Smooth muscle cell (in vitro differentiated cells): ENCODE results near the gene KCNQ2. TPM values are rescaled to one million over a fixed set of nuclear protein-coding genes. Genes with fewer than 3 reads are reported as not detected.

ENCODE experiments used
- DNase-seq: peaks from one replicate; lab custom pipeline; 2025; ENCODE audit not compliant: unreplicated experiment; lab: John Stamatoyannopoulos, UW
- H2AFZ ChIP-seq: fragments of 200-600 bp; sonication (generic); 2 replicates; pipeline ENCODE4 v1.6.0; 2016; ENCODE audit warnings: antibody characterized with exemption, low read depth, mild to moderate bottlenecking
- H3F3A ChIP-seq: fragments of 200-600 bp; sonication (generic); 2 replicates; pipeline ENCODE4 v1.6.0; 2017; ENCODE audit warnings: antibody characterized with exemption, low read depth
- H3K27ac ChIP-seq: fragments of 200-600 bp; sonication (generic); 2 replicates; pipeline ENCODE4 v1.5.1; 2016; ENCODE audit warnings: low read depth, mild to moderate bottlenecking
- H3K27me3 ChIP-seq: fragments of 200-600 bp; sonication (generic); 2 replicates; pipeline ENCODE4 v1.6.1; 2016; ENCODE audit warnings: low read depth, mild to moderate bottlenecking
- H3K36me3 ChIP-seq: fragments of 200-600 bp; sonication (generic); 2 replicates; pipeline ENCODE4 v1.5.1; 2016; ENCODE audit warnings: low read depth
- H3K4me1 ChIP-seq: fragments of 200-600 bp; sonication (generic); 2 replicates; pipeline ENCODE4 v1.5.1; 2016; ENCODE audit warnings: low read depth
- H3K4me2 ChIP-seq: fragments of 200-600 bp; sonication (generic); 2 replicates; pipeline ENCODE4 v1.6.0; 2016; ENCODE audit warnings: mild to moderate bottlenecking
- H3K4me3 ChIP-seq: fragments of 200-600 bp; sonication (generic); 2 replicates; pipeline ENCODE4 v1.5.1; 2016; ENCODE audit warnings: mild to moderate bottlenecking
- H3K79me2 ChIP-seq: fragments of 200-600 bp; sonication (generic); 2 replicates; pipeline ENCODE4 v1.6.0; 2016; ENCODE audit warnings: low read depth, mild to moderate bottlenecking
- H3K9ac ChIP-seq: fragments of 200-600 bp; sonication (generic); 2 replicates; pipeline ENCODE4 v1.6.0; 2016; ENCODE audit warnings: low read depth
- H3K9me3 ChIP-seq: fragments of 200-600 bp; sonication (generic); replicated peaks from 2 replicates; pipeline ENCODE4 v1.5.1; 2016; ENCODE audit warnings: low read depth
- H4K20me1 ChIP-seq: fragments of 200-600 bp; sonication (generic); 2 replicates; pipeline ENCODE4 v1.6.0; 2016; ENCODE audit warnings: low read depth
- WGBS: methylation state at CpG from one replicate; pipeline ENCODE4 v1.1.7; 2016; ENCODE audit warnings: low lambda C conversion rate; 5-methylcytosine and 5-hydroxymethylcytosine counted together
- polyA plus RNA-seq: library from polyadenylated mRNA; unstranded; fragments of >200 nt; fragmentation: Nextera tagmentation; extraction: Ambion mirVana; gene quantifications from 2 replicates; pipeline ENCODE4 v1.2.1, GENCODE V29; 2016
- total RNA-seq: library from RNA; depleted of rRNA; stranded (reverse); fragments of >200 nt; gene quantifications from 2 replicates; pipeline ENCODE4 v1.2.3, GENCODE V29; 2014
- TF ChIP-seq, protein P1 (sequence below): fragments of 200-600 bp; sonication (generic); IDR thresholded peaks from 2 replicates; pipeline ENCODE4 v1.5.1; 2017; ENCODE audit warnings: borderline replicate concordance, mild to moderate bottlenecking, antibody characterized with exemption; ENCODE audit not compliant: insufficient read depth, poor library complexity, severe bottlenecking

Gene KCNQ2
- total and polyA plus RNA-seq, 2 experiments from 2014 or later: 5.1 to 5.7 TPM

DNA sequence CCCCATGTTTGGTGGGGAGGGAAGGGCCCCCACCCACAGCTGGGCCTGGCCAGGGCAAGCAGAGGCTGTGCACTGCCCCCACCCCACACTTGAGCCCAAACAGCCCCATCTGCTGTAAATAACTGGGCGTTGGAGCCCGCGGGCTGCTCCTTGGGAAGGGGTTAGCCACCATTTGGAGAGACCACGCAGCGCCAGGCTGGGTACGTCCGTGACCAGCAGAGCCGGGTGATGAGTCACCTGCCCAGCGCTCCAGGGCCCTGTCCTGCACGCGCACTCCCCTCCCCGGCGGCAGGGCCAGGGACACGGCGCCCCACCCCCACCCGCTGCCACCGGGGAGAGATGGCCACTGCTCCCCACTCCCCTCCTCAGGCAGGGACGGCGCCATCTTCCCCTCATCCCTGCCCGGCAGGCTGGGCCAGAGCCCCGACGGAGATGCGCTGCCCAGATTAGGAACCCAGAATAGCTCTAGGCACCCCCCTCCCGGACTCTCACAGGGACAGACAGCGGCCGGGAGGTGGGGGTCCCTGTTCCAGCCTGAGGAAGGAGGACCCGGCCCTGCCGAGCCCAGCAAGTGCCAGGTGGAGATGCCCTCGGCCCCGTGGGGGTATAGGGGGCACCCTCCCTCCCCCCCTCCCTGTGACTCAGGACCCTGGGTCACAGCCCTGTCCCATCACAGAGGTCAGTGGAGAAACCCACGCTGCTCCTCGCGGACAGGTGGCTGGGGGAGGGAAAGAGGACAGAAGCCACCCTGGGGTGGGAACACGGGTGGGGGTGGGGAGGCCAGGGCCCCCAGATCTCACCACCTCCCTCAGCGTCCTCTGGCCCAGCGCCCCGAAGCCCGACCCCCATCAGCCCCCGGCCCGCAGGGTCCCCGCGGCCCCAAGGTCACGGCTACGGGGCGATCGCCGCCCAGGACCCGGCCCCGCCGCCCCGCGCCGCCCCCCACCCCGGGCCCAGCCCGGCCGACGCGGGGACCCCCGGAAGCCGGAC is 25.8 kb upstream of the KCNQ2 start:
- DNase-seq: peak; percentile 37
- no peak overlapping the region for H3K27ac ChIP-seq
- peaks cover 3% of the 10 kb centered on the region for H3K4me1 ChIP-seq
- peak overlapping the region; percentile 85 for H3K4me2 ChIP-seq
- H4K20me1 ChIP-seq: no peaks in the 10 kb centered on the region
- TF ChIP-seq, protein P1, sequence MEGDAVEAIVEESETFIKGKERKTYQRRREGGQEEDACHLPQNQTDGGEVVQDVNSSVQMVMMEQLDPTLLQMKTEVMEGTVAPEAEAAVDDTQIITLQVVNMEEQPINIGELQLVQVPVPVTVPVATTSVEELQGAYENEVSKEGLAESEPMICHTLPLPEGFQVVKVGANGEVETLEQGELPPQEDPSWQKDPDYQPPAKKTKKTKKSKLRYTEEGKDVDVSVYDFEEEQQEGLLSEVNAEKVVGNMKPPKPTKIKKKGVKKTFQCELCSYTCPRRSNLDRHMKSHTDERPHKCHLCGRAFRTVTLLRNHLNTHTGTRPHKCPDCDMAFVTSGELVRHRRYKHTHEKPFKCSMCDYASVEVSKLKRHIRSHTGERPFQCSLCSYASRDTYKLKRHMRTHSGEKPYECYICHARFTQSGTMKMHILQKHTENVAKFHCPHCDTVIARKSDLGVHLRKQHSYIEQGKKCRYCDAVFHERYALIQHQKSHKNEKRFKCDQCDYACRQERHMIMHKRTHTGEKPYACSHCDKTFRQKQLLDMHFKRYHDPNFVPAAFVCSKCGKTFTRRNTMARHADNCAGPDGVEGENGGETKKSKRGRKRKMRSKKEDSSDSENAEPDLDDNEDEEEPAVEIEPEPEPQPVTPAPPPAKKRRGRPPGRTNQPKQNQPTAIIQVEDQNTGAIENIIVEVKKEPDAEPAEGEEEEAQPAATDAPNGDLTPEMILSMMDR: no peak
- no peaks in the 10 kb centered on the region for H3F3A ChIP-seq
- no peak overlapping the region for H3K9ac ChIP-seq
- H2AFZ ChIP-seq: no peak overlapping the region
- H3K36me3 ChIP-seq: no peaks in the 10 kb centered on the region
- peaks cover 25% of the 10 kb centered on the region for H3K27me3 ChIP-seq
- no peaks in the 10 kb centered on the region for H3K9me3 ChIP-seq
- 8% methylated on average over 15 of the region's 60 CpGs for WGBS
- peak overlapping the region; percentile 42 for H3K4me3 ChIP-seq
- no peaks in the 10 kb centered on the region for H3K79me2 ChIP-seq

DNA sequence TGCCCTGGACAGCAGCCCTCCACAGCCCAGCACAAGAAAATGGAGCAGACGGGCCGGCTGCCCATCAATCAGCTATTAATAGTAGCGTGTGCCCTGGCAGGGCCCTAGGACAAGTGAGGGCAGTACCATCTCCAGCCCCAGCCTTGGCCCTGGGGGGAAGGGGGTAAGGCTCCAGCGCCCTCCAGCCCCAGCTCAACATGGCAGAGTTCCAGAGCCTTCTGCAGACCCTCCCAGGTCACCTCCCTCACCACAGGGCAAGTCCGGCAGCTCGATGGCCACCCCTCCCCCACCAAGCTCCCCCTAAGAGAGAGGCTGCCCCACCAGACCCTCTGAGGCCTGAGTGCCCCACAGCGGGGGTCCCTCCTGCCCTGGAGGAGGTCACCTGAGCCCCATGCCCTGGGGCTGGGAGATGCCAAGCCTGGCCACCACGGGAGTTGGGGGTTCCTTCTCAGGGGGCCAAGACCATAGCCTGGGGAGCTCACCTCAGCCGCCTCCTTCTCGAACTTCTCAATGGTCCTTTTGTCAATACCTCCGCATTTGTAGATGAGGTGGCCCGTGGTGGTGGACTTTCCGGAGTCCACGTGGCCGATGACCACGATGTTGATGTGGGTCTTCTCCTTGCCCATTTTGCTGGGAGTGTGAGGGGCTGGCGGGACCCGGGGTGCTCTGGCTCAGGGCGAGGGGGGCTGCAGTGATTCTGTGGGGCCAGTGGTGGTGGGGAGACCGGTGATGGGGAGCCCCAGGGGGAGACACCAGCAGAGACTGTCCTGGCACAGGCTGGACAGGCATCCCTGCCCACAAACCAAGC is 24.9 kb upstream of the KCNQ2 start:
- H3K27me3 ChIP-seq: peaks cover 25% of the 10 kb centered on the region
- TF ChIP-seq, protein P1: no peak
- H3K27ac ChIP-seq: no peak overlapping the region
- no peaks in the 10 kb centered on the region for H4K20me1 ChIP-seq
- H3F3A ChIP-seq: no peaks in the 10 kb centered on the region
- DNase-seq: no peak
- no peak overlapping the region for H3K4me3 ChIP-seq
- peak overlapping the region; percentile 85 for H3K4me2 ChIP-seq
- no peaks in the 10 kb centered on the region for H3K9me3 ChIP-seq
- H3K36me3 ChIP-seq: no peaks in the 10 kb centered on the region
- peaks cover 3% of the 10 kb centered on the region for H3K4me1 ChIP-seq
- H3K9ac ChIP-seq: no peak overlapping the region
- no peak overlapping the region for H2AFZ ChIP-seq
- WGBS: 82% methylated on average over 18 of the region's 20 CpGs
- H3K79me2 ChIP-seq: no peaks in the 10 kb centered on the region

GRCh38 chr20:63496596-63497120 is 24.2 kb upstream of the KCNQ2 start:
- no peak overlapping the region for H3K9ac ChIP-seq
- 73% methylated on average over 16 of the region's 16 CpGs for WGBS
- peaks cover 25% of the 10 kb centered on the region for H3K27me3 ChIP-seq
- no peaks in the 10 kb centered on the region for H3K9me3 ChIP-seq
- DNase-seq: no peak
- no peaks in the 10 kb centered on the region for H3F3A ChIP-seq
- H3K36me3 ChIP-seq: no peaks in the 10 kb centered on the region
- H3K27ac ChIP-seq: no peak overlapping the region
- no peaks in the 10 kb centered on the region for H4K20me1 ChIP-seq
- H3K4me2 ChIP-seq: peak overlapping the region; percentile 72
- H3K4me1 ChIP-seq: peaks cover 3% of the 10 kb centered on the region
- H2AFZ ChIP-seq: peak overlapping the region; percentile 3
- no peaks in the 10 kb centered on the region for H3K79me2 ChIP-seq
- peak overlapping the region; percentile 22 for H3K4me3 ChIP-seq
- TF ChIP-seq, protein P1: no peak
